ENCODE data around the gene GP5. TPM values are rescaled to one million over a fixed set of nuclear protein-coding genes. Genes with fewer than 3 reads are reported as not detected.

Gene GP5
- total RNA-seq, 1 experiment from 2014 or later: not detected

DNA sequence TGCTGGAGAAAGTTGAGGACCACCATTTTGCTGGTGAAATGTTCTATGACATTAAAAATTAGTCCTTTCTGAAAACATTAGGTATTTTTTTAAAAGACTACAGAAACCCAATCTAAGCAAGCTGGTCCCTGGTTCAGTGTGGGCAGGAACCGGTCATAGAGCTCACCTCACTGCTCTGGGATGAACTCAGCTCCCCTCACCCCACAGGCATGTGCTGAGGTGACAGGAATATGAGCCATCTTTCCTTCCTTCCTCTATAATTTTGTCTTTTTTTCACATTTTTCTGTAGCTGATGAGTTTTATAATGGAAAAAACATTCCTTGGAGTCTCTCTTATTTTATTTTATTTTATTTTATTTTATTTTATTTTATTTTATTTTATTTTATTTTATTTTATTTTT, 21.4 kb downstream of the GP5 start:
- no peak for DNase-seq (ENCODE audit: low spot score)

DNA sequence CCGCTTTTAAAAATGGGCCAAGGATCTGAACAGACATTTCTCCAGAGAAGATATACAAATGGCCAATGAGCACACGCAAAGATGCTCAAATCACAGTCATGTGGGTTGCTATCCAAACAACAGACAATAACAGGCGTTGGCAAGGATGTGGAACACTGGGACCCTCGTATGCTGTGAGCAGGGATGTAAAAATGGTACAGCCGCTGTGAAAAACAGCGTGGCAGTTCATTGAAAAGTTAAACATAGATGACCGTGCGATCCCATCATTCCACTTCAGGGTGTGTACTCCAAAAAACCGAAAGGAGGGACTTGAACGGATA, 22.9 kb downstream of the GP5 start:
- DNase-seq (ENCODE audit: low spot score): no peak

DNA sequence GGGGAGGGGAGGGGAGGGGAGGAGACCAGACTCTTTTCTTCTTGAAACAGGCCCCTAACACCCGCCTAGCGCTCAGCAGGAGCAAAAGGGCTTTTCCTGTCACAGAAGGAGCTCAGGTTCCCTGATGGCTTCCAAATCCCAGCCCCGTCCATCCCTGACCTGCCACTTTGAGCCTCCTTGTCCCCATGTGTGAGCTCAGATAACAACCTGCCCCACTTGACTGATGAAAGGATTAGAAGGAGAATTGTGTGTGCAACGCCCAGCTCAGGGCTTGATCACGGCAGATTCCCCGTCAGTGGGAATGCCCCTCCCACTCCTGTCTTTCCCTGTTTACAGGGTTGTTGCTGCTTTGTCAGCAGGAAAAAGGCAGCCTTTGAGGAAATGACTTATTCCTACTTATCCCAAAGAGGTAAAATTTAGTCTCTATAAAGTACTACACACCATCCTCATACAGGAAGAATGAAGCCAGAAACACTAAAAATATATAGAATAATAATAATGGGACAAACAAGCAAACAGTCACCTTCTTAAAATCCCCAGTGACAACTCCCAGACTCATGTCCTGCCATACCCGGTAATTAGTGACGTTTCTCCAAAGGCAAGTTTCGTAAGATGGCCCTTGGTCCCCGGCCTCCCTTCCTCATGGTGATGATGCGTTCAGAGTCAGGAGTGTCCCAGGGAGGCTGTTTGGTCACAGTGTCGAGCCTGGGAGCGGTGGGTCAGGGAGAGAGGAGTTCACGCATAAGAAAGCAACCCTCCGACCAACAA, 23.4 kb downstream of the GP5 start:
- DNase-seq (ENCODE audit: low spot score): no peak

DNA sequence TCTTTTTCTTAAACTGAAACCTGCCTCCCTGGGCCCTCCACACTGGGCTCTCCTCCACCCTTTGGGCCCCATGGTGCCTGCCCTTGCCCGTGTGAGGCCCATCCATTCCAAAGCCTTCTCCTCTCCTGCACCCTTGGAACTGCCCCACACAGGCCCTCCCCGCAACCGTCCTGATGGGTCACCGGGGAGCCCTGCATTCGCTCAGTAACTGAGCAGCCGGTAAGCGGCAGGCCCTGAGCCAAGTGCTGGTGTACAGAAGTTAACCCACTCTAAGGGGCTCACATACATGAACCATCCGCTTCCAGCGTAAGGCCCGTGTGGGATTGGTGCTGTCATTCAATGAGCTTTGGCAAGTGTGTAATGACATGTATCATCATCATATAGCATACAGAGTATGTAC, 24.1 kb downstream of the GP5 start:
- no peak for DNase-seq (ENCODE audit: low spot score)

DNA sequence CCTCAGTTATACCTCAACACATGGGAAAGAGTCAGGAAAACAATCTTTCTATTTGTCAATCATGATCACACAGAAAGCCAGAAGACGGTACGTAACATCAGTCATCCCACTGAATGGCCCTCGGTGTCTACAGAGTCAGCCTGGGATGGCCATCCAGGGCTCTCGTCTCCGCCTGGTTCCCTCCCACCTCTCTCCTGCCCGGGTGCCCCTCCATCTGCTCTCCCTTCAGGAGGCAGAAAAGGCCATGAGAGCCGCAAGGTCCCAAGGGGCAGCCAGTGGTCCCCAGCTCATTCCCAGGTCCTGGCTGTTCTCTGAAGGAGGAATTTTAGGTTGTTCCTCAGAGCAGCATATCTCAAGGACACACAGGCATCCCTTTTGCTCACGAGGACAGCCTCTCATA, 25.2 kb downstream of the GP5 start:
- DNase-seq (ENCODE audit: low spot score): no peak

DNA sequence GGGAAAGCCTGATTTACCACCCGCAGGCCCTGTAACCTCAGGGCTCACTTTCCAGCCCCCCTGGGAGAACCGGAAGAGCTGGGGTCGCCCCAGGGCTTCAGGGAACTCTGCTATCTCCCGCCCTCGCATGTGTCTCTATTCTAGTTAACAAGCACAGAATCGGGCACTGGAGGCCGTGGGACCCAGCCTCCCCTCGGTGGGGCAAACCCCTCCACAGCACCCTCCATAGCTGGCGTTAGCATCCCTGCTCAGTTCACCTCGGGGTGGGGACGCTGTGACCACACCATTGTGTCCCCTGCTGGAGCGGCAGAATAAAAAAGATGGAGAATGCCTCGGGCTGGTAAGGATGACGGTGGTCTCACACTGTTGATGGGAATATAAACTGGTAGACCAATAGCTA, 26.0 kb downstream of the GP5 start:
- no peak for DNase-seq (ENCODE audit: low spot score)

DNA sequence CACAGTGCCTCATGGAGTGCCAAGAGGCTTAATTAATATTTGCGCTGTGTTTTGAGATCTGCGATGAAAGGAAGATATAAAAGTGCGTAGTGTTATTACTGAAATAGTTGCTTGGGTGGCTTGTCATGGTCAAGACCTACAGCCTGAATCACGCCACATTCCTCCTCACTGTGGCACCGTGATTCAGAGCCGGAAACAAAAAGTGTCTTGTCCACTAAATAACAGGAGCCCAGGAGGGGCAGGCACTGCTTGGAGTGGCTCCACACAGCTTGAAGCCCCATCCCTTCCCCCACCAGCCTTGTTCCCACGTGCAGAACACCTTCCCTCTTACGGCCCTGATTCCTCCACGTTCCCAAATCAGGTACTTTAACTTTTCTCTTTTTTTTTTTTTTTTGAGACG, 28.3 kb downstream of the GP5 start:
- DNase-seq (ENCODE audit: low spot score): no peak

DNA sequence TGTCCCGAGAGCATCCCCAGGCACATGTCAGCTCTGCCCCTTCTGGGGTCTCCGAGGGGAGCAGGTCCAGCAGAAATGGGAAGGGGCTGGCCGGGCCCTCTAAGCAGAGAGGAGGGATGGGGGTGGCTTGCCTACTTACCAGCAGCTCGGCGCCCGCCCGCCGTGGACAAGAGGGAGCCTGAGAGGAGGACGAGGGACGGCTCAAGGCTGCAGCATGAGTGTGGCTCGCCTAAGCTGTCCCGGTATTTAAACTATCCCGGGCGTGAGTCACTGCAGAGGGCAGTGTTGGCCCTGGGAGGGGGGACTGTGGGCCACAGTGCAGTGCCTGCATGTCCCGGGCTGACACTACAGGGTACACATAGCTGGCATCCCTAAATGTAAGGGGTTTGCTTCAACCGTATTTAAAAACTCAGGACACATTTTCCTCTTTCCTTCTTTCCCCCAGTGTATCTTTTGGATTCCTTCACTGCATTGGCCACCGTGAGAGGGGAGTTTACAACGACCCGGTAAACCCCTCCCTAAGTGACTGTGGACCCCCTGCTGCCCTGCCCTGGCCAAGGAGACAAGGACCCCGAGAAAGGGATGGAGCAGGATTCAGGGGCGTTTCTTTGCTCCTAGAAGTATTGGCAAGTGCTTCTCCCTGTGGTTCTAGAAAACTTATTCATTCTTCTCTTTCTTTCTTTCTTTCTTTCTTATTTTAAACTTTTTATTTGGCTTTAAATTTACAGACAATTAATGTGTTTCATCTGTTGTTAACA, 29.4 kb downstream of the GP5 start, which contains the start of gene LRRC15:
TSS of gene LRRC15 (minus strand) at position 222 of the 758 bp plus-strand sequence. CDS start 8,700 bp downstream, outside the sequence.
- no peak for DNase-seq (ENCODE audit: low spot score)

DNA sequence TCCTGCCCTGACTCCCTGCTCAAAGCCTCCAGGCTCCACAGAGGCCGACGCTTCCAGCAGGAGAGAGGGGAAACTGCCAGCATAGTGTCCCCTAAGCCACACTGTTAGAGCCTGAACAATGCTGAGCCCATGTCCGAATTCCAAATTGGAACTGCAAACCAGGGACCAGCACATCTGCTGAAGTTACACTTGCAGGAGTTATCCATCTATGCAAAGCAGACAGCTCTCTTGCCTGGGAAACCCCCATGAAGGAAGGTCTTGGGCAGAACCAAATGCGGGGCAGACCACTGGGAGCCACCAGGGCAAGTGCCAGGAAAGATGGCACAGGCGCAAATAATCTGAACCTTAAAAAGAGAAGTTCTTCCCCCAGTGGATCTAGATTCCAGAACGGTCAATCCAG, 30.1 kb downstream of the GP5 start:
- no peak for DNase-seq (ENCODE audit: low spot score)

DNA sequence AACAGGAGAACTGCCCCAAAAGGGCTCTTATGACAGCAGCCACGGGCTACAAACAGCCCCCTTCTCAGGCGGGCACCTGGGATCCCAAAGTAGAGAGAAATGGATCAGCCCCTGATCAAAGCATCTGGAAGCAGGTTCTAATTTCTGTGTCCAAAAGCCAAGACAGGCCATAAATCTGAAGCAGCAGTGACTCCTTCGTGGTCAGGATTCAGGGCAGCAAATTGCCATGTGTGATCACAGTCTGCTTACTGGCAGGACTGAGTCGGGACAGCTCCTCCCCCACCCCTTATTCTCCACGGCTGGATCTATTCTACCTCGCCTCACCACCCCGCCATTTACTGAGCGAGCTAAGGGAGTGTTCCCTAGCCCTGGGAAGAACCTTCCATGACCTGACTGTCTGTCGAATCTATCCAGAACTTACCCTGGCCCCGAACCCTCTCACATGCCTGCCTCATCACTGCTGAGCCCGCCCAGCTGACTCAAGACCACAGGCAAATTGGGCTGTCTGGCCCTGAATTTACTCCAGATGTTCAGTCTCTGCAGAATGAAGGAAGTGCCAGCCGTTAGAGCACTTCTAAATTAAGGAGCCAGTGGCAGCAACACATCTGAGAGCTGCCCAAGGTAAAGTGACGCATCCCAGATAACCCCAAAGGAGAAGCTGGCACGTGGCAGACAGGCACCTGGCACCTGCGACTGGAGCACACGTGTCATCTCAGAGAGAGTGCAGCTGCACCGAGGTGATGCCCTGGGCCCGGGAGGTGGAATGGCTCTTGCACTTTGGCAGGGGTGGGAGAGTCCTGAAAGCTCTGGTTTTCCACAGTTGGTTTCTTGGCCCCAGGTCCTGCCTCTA, 30.8 kb downstream of the GP5 start:
- DNase-seq (ENCODE audit: low spot score): no peak

DNA sequence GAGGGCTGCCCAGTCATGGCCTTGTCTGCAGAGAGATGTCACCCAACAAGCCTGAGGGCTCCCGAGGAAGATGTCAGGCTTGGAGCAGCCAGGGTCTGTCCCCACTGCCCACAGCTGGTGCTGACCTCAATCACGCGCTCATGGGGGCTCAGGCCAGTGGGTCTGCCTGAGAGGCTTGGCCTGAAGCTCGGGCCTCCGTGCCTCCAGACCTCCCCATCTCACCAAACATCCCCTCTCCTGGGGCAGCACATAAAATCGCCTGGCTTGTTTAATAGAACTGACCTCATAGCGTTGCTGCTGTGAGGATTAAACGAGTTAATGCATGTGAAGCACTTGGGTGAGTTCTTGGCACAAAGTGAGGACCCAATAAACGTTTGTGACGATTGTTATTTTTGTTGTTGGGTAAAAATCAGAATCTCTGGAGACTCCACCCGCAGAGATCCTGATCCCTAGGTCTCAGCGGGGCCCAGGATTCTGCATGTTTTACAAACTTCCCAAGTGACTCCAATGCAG, 33.0 kb downstream of the GP5 start:
- no peak for DNase-seq (ENCODE audit: low spot score)

DNA sequence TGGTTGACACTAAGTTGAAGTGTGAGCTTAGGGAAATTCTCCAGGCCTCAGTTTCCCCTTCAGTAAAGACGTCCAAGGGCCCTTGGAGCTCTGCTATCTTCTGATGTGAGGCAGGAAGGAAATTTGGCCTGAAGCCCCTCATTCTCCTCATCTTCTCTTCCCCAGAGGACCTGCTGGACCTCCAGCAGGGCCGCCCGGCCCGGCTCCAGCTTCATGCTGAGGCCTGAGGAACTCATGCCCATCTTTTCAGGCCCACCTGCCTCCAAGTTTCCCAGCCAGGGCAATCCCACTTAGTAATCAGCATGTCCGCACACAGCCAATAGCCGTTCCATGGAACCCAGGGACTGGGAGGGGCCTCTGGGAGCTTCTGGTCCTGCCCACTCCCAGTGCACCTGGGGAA, 33.5 kb downstream of the GP5 start:
- no peak for DNase-seq (ENCODE audit: low spot score)

DNA sequence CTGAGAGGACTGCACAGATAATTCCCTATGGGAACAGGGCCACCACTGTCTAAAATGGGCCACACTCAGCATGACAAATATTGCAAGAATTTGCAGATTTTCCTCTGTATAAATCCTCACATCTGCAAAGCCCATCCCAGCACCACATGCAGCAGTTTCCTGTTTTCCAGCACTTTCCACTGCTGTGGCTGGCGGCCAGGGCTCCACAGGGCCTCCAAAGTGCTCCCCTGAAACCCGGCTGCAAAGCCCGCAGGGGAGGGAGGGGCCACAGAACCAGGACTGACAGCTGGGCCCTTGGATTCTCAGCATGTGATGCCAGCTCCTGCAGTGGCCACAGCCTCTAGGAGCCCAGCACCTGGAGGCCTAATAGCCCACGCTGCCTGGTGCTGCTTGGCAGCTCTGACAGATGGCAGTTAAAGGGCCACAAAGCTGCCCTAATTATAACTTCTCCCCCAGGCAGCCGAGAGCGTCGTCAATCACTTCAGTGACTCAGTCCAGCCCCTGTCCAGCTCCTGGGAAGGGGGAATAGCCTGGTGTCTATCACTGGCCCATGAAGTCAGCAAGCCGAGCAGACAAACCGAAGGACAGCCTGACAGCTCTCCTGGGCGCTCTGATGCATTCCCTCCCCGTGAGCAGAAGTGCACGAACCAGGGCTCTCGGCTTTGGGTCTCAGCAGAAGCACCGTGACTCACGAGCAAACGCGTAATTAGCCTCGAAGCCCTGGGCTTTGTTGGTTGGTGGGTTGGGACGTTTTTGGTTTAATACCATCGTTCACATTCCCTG, 34.2 kb downstream of the GP5 start:
- no peak for DNase-seq (ENCODE audit: low spot score)

DNA sequence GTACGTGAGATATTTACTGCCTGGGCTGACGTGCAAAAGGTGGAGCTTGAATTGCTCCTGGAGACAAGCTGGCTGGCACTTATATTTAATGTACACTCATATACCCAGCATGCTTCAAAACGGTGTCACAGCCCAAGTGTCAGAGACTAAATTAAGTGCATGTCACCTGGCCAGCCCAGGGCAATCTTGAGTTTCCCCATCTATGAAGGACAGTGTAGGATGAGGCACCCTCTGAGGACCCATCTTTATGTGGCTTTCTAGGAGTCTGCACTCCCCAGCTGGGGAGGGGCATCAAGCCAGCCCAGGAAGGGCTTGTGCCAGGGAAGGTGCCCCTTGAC, 34.8 kb downstream of the GP5 start:
- no peak for DNase-seq (ENCODE audit: low spot score)

DNA sequence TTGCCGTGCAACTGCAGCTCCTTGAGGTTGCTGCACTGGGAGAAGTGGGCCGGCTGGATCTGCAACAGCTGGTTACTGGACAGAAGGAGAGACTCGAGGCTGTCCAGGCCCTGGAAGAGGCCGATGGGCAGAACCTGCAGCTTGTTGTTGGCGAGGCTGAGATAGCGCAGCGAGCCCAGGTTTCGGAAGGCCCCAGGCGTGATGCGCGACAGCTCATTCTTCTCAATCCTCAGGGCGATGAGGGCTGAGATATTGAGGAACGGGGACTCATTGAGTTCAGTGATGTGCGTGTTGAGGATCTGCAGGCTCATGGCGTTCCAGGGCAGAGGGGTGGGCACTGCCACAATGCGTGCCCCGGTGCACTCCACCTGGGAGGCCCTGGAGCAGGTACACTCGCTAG, 38.5 kb downstream of the GP5 start:
- no peak for DNase-seq (ENCODE audit: low spot score)

DNA sequence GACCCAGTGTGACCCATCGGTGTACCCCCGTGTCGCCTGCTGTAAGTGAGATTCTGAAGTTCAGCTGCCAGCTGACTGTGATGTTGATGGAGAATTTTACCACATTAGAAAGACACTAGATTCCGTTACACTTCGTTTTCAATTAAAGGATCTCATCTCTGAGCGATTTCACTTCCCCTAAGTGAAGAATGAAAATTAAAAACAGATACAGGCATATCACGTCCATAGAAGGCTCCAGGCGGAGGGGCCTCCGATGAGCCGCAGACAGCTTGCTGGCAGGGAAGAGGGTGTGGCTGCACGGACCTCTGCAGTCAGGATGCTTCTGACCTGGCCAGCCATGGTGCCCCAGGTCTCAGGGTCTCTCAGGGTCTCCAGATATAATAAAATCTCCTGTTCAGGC, 41.4 kb downstream of the GP5 start:
- DNase-seq (ENCODE audit: low spot score): no peak

DNA sequence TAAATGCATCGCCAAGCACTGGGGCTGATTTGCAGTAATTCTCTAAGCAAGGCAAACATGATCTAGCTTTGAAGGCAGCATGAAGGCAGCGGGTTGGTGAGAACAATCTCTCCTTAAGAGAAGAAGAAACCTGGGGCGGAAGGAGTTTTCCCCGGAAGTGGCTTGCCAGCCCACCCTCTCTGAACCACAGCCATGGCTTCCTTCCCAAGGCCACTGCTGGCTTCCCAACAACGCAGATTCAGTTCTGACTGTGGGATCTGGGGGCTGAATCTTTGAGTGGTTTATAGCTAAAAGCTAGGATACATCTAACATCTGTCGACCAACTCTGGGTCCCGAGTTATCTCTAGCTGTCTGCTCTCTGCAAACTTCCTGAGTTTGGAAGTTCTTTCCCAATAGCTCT, 43.7 kb downstream of the GP5 start:
- no peak for DNase-seq (ENCODE audit: low spot score)

DNA sequence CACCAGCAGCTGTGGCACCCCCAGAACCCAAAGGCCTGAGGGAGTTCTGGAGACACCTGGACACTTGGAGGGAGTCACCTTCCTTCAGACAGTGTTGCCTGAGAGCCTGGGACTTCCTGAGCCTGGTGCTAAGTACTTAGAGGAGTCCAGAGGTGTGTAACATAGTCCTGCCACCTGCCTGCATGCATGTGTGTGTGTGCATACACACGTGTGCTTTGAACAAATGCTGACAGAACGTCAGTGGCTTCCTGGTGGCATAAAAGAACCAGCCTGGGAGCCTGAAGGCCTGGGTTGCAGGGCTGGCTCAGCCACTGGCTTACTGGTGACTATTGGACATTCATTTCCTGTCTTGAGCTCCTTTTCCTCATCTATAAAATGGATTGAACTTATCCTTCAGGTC, 44.8 kb downstream of the GP5 start:
- no peak for DNase-seq (ENCODE audit: low spot score)

DNA sequence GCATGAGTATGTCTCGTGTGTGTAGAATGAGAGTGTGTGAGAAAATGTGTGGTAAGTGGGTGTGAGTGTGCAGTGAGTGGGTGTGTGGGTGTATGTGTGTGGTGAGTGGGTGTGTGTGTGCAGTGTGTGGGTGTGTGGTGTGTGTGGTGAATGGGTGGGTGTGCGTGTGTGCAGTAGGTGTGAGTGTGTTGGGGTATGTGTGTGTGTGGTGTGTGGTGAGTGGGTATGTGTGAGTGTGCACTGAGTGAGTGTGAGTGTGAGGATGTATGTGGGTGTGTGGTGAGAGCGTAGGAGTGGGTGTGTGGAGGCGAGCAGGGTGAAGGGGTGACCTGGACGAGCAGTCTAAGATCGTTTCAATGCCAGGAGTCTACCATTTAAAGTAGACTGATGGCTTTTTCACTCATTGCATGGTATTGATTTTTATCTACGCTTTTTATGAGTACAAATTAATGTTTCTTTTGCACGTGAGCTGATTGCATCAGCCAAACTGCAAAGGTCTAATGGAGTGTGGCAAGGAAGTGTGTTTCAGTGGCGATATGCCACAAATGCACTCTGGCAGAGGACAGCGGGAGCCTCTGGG, 46.3 kb downstream of the GP5 start:
- no peak for DNase-seq (ENCODE audit: low spot score)

DNA sequence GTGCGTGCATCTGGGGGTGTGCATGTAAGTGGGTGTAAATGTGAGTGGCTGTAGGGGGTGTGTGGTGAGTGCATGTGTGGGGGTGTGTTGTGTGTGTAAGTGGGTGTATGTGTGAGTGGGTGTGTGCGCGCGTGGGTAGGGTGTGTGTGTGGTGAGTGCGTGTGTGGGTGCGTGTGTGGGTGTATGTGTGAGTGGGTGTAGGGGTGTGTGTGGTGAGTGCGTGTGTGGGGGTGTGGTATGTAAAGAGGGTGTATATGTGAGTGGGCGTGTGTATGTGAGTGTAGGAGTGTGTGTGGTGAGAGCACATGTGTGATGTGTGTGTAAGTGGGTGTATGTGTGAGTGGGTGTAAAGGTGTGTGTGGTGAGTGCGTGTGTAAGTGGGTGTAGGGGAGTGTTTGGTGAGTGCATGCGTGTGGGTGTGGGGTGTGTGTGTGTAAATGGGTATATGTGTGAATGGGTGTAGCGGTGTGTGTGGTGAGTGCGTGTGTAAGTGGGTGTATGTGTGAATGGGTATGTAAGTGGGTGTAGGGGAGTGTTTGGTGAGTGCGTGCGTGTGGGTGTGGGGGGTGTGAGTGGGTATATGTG, 47.0 kb downstream of the GP5 start:
- DNase-seq (ENCODE audit: low spot score): no peak

Data from HT-29 (cell line).